Measurements from ENCODE around the gene FOXL3. TPM values are rescaled to one million over a fixed set of nuclear protein-coding genes. Genes with fewer than 3 reads are reported as not detected.

FOXL3 gene
- total and polyA plus RNA-seq, 2 donors (not counting 1 experiment from before 2014, with no cell fraction given) = not detected

DNA sequence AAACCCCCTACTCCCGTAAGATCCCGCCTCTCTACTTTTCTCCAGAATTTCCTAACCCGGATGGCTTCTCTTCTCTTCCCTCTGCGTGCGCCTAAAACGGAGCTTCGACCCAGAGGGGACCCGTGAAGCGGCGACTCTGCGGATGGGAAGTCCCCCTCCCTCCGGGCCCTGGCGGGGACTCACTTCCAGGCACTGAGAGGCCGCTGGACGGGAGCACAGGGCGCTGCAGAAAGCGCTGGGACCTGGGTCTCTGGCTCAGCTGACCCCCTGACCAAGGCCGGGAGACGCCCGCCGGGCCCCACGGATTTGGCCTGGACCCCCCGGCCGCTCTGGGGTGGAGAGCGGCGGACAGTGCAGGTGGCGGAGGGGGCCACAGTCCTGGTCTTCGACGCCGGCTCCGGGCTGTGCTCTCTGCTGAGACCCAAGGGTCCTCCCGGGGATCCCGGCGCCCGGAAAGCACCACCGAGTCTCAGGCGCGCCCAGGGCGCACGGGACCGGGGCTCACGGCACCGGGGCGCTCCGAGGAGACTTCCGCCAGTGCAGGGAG is 688 bp upstream of the FOXL3 start:
- Mint-ChIP-seq H3K9me3 (ENCODE audit: insufficient read depth) (no peaks in the 10 kb centered on the region), H3K4me3 (no peak overlapping the region), H3K27me3 (peaks cover 28% of the 10 kb centered on the region), H3K27ac (no peak overlapping the region), H3K4me1 (no peaks in the 10 kb centered on the region)
- no peak for DNase-seq
- Histone ChIP-seq H3K4me1 (ENCODE audit: control insufficient read depth in 2 of 2, insufficient read depth in 2 of 2, low read length in 2 of 2) (no peaks in the 10 kb centered on the region), H3K27ac (ENCODE audit: low read length in 2 of 2) (no peak overlapping the region), H3K79me2 (ENCODE audit: control insufficient read depth, insufficient read depth, low read length) (no peaks in the 10 kb centered on the region), H3K9me3 (ENCODE audit: control extremely low read depth in 1 of 3, control insufficient read depth in 2 of 3, insufficient read depth in 1 of 3, low read length in 2 of 3) (no peaks in the 10 kb centered on the region), H2AFZ (ENCODE audit: insufficient read depth, low read depth, low read length, poor library complexity, severe bottlenecking) (no peak overlapping the region), H3K4me3 (ENCODE audit: control extremely low read depth in 1 of 5, extremely low read depth in 1 of 5, insufficient read depth in 1 of 5, low read depth in 2 of 5, low read length in 4 of 5) (no peak overlapping the region), H3K36me3 (replicated peaks in 1 of 2; ENCODE audit: control extremely low read depth in 1 of 2, control insufficient read depth in 1 of 2, extremely low read depth in 1 of 2, insufficient read depth in 2 of 2, low read length in 1 of 2) (no peaks in the 10 kb centered on the region), H3K4me2 (replicated peaks; ENCODE audit: low read depth, low read length, poor library complexity, severe bottlenecking) (no peak overlapping the region), H4K20me1 (ENCODE audit: control insufficient read depth, insufficient read depth, low read length, poor library complexity, severe bottlenecking) (no peaks in the 10 kb centered on the region), H3K27me3 (replicated peaks in 1 of 4; ENCODE audit: control extremely low read depth in 1 of 4, control insufficient read depth in 3 of 4, insufficient read depth in 4 of 4, low read length in 3 of 4) (peaks cover 0 to 37% (median 4%) of the 10 kb centered on the region in 4 experiments), H3K9ac (ENCODE audit: low read length) (no peak overlapping the region)
- TF ChIP-seq CTCF (IDR thresholded peaks at IDR 0.05) (no peak), EZH2 (IDR thresholded peaks at IDR 0.05; ENCODE audit: borderline replicate concordance, insufficient read depth, low read depth, low read length, poor library complexity, severe bottlenecking) (no peak)
- CTCF ChIA-PET = no interaction called here
- no peak for ATAC-seq (ENCODE audit: low read depth)
- intact Hi-C loops (cut with micrococcal nuclease) = no loop called here
- 26% methylated on average over 46 of the region's 46 CpGs for WGBS (ENCODE audit: insufficient coverage)
- POLR2A ChIA-PET = no interaction called here

- Histone ChIP-seq H4K20me1 (ENCODE audit: control insufficient read depth, insufficient read depth, low read length, poor library complexity, severe bottlenecking) (no peaks in the 10 kb centered on the region), H3K4me2 (replicated peaks; ENCODE audit: low read depth, low read length, poor library complexity, severe bottlenecking) (no peak overlapping the region), H3K9me3 (ENCODE audit: control extremely low read depth in 1 of 3, control insufficient read depth in 2 of 3, insufficient read depth in 1 of 3, low read length in 2 of 3) (peaks cover 0 to 5% (median 0%) of the 10 kb centered on the region in 3 donors), H3K36me3 (replicated peaks in 1 of 2; ENCODE audit: control extremely low read depth in 1 of 2, control insufficient read depth in 1 of 2, extremely low read depth in 1 of 2, insufficient read depth in 2 of 2, low read length in 1 of 2) (no peaks in the 10 kb centered on the region), H3K79me2 (ENCODE audit: control insufficient read depth, insufficient read depth, low read length) (no peaks in the 10 kb centered on the region), H3K4me1 (ENCODE audit: control insufficient read depth in 2 of 2, insufficient read depth in 2 of 2, low read length in 2 of 2) (no peaks in the 10 kb centered on the region), H2AFZ (ENCODE audit: insufficient read depth, low read depth, low read length, poor library complexity, severe bottlenecking) (no peak overlapping the region), H3K9ac (ENCODE audit: low read length) (no peak overlapping the region), H3K27ac (ENCODE audit: low read length in 2 of 2) (no peak overlapping the region), H3K27me3 (replicated peaks in 1 of 4; ENCODE audit: control extremely low read depth in 1 of 4, control insufficient read depth in 3 of 4, insufficient read depth in 4 of 4, low read length in 3 of 4) (peaks cover 0 to 35% (median 5%) of the 10 kb centered on the region in 4 experiments), H3K4me3 (ENCODE audit: control extremely low read depth in 1 of 5, extremely low read depth in 1 of 5, insufficient read depth in 1 of 5, low read depth in 2 of 5, low read length in 4 of 5) (no peak overlapping the region)
- Mint-ChIP-seq H3K4me3 (no peak overlapping the region), H3K27me3 (peaks cover 25% of the 10 kb centered on the region), H3K9me3 (ENCODE audit: insufficient read depth) (no peaks in the 10 kb centered on the region), H3K4me1 (no peaks in the 10 kb centered on the region), H3K27ac (no peak overlapping the region)
- ChIA-PET POLR2A (no interaction called here), CTCF (no interaction called here)
- no peak for DNase-seq
- WGBS (ENCODE audit: insufficient coverage) = 23% methylated on average over 102 of the region's 102 CpGs
- intact Hi-C loops (cut with micrococcal nuclease) = no loop called here
- no peak for ATAC-seq (ENCODE audit: low read depth)
- TF ChIP-seq EZH2 (IDR thresholded peaks at IDR 0.05; ENCODE audit: borderline replicate concordance, insufficient read depth, low read depth, low read length, poor library complexity, severe bottlenecking) (no peak), CTCF (IDR thresholded peaks at IDR 0.05) (no peak)
Observed at GRCh38 chr7:290554-291372, 793 bp downstream of the FOXL3 start.
